ENCODE measurements around the gene L1CAM.
"Not testable (repeated sequence)": the region's sequence is repeated elsewhere in the genome, so short reads cannot be mapped to it uniquely, and the experiment has no call there.

The L1CAM gene

DNA sequence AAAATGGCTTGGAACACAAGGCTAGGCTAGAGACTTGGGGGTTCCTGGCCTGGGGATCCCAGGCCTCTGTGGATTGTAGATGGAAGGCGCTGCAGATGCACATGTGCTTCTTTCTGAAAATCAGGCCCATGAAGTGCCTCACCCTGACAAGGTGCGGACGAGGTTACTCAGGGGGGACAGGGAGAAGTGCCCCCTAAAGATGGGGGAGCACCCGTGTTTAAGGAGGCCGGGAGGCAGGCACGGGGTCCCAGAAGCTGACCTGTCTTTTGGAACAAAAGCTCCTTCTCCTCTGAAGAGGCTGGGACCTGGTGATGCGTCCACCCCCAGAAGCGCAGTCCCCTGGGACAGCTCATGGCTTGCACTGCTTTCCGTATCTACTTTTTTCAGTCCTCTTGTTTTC, 58.1 kb downstream of the L1CAM start:
- DNase-seq = no peak

DNA sequence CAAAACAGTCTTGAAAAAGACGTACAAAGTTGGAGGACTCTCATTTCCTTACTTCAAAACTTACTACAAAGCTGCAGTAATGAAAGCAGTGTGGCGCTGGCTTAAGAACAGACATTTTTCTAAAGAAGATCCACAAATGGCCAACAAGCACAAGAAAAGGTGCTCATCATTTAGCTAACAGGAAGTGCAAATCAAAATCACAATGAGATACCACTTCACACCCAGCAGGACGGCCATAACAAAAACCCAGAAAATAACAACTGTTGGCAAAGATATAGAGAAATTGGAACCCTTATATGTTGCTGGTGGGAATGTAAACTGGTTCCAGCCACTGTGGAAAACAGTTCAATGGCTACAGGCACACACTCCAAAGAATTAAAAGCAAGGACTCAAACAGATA, 59.0 kb downstream of the L1CAM start:
- DNase-seq = no peak

DNA sequence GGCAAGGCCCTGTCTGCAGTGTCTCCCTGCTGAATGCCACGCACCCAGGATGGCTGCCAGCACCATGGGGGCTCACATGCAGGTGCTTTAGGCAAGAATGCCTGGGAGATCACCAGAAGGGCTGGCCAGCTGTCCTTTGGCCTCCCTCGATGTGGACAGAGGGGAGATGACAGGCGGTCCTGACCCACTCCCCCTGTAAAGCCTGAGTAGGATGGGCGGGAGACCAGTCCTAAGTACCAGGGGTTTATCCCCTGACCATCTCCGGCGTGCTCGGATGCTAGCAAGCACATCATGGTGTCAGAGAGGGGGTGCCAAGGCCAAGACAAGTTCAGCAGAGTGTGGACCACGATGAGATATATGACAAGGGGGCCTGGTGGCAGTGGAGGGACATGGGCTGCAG, 60.9 kb downstream of the L1CAM start:
- no peak for DNase-seq

DNA sequence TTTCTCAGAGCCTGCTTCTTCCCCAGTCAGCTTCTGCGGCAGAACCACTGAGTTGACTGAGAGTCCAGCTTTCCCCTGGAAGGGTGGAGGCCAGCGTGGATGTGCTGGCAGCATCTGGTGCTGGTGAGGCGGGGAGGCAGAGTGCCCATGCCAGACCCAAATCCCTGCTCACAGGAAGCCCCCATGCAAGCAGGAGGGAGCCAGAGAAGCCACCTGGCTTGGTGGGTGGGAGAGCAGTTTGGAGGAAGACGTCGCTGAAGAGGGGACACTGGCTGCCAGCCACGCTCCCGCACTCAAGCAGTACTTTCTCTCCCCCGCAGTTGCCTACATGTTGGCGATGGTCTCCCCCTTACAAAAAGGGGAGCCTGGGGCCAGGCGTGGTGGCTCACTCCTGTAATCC, 61.6 kb downstream of the L1CAM start:
- DNase-seq = no peak

DNA sequence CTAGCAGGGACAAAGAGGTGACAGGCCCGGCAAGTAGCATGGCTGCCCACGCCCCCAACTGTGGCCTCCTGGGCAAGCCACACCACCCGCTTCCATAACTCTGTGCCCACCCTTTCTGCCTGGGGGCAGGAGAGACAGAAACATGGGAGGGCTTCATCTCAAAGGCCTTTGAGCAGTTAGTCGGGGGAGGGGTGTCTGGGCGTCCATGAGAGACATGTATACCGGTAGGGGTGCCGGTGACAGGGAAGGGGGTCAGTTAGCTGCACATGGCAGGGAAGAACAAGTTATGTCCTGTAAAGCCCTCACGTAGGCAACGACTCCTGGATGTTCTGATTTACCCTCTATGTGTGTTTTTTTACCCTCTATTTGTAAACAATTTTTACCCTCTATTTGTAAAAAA, 64.9 kb downstream of the L1CAM start:
- no peak for DNase-seq

DNA sequence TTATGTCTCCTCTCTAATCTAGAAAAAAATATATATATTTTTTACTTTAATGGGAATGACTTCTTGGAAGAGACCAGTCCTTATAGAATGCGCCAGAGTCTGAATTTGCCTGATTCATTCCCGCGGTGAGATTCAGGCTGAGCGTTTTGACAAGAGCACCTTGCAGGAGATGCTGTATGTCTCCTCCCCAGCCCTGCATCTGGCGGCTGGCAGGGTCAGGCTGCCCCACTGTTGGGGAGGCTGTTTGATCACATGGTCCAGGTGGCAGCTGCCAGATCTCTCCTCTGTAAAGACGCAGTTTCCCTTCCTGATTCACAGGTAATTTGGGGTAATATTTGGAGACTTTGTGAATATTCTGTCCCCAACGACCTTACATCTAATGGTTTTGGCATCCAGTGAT, 65.4 kb downstream of the L1CAM start:
- DNase-seq = peak in 1 of 2 experiments; percentile 41

DNA sequence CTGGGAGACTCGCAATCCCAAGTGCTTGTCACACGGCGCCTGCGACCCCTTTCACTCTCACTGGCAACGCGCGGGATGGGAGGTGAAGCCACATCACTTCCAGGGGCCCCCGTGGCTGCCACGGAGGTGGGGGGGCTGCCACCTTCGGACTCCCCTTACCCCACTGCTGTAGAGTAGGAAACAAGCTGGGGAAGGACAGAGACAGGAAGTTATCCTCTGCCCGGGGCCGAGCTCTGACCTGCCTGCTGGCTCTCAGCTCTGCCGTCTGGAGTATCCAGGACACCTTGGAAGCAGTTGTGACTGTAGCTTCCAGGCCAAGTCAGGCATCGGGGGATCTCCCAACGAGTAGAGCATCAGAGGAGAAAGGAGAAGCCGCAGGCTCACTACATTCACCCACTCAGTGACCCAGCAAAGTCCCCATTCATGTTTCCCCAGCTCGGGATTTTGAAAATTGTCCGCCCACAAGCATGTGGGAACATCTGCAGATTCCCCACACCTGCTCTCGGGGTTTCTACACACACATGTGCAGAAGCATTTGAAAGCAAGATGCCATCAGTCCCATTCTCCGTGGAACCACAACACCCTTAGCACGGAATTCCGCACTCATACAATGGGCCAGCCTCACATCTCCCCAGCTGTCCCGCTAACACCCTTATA, 66.5 kb downstream of the L1CAM start:
- DNase-seq = no peak

DNA sequence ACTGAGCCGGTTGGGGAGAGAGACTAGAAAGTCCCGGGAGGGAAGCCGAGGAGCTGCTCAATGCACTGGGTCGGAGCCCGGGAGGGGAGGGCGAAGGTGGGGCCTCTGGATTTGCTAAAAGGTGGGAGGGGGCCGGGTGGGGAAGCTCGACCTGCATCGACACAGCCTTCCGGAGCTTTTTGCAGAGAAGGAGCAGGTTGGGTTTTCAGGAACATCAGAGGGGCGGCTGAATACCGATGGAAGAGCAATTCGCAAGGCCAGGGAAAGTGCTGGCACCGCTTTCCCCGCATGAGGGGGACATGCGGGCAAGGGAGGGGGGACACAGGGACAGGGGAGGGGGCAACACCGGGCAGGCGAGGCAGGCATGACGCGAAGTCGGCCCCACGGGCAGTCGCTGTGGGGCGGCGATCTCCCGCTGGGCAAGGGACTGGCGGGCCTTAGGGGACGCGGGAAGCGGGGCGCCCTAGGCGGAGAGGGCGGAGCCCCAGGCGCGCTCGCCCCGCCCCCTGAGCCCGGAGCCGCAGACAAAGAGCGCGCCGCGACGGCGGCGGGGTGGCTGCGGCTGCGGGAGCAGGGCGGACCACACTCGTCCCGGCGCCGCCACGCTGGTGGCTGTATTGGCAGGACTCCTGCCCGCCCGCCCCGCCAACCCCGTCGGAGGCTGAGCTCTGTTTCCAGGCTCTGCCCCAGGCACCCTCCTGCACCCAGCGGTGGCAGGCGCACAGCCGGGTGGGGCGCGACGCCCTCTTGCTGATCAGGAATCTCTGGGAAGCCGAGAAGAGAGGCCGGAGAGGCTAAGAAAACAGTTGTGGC, 67.2 kb downstream of the L1CAM start:
- peak in 1 of 2 experiments; percentile 72 for DNase-seq

DNA sequence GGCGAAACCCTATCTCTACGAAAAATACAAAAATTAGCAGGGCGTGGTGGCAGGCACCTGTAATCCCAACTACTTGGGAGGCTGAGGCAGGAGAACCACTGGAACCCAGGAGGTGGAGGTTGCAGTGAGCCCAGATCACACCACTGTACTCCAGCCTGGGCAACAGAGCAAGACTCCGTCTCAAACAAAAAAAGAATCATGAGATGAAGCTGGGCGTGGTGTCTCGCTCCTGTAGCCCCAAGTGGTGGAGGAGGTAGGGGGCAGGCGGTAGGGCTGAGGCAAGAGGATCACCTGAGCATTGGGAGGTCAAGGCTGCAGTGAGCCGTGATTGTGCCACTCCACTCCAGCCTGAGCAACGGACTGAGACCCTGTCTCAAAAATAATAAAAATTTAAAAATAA, 67.9 kb downstream of the L1CAM start:
- DNase-seq = not testable (repeated sequence)

DNA sequence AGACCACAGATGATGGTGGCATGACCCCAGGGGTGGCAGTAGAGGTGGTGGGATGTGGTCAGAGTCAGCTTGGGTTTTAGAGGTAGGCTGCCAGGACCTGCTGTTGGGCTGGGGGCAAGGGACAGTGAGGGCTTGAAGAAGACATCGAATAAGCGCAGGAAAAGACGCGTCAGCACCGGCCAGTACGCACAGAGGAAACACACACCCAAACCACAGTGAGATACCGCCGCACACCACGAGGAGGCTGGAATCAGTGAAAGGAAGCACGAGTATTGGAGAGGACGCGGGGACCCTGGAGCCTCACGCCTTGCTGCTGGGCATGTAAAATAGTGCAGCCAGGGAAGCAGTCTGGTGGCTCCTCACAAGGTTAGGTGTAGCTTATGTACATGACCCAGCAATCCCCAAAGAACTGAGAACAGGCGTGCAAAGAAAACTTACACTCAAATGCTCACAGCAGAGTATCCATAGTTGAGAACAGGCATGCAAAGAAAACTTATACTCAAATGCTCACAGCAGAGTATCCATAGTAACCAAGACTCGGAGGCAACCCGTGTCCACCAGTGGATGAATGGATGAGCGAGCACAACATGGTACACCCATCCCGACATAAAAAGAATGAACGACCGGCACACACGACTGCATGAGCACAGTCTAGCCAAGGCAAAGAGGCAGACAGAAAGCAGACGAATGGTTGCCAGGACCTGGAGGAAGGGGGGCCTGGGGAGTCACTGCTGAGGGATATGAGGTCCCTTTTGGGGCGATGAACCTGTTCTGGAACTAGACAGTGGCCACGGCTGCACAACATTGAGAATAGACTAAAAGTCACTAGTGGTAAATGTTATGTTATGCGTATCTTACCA, 68.9 kb downstream of the L1CAM start:
- no peak for DNase-seq

DNA sequence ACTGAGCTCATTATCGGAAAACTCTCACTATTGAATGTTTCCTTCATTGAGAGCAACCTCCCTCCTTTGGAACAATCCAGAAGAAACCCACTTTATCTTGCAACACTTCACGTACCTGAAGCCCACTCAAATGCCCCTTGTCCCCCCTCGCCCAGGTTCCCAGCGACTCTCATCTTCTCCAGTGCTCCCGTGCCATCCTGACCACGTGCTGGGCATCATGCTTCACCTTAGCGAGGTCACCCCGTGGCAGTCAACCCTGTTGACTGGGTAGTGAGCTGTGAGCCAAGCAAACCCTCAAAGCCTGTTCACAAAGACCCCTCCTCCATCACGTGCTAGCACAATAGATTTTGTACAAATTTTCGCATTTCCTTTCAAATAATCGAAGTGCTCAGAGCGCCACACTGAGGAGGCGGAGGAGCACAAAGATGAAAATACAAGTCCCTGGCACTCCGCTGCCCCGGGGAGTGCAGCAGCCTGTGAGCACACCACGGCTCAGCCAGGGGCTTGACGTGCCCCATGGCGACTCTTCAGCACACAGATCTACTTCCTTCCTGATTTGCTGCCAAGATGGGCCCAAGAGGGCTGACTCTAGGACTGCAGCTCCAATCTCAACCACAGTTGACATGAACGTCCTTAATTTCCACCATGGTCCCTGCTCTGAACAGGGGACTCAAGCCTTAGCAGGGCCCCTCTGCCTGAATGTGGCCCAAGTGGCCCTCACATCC, 71.2 kb downstream of the L1CAM start:
- no peak for DNase-seq

DNA sequence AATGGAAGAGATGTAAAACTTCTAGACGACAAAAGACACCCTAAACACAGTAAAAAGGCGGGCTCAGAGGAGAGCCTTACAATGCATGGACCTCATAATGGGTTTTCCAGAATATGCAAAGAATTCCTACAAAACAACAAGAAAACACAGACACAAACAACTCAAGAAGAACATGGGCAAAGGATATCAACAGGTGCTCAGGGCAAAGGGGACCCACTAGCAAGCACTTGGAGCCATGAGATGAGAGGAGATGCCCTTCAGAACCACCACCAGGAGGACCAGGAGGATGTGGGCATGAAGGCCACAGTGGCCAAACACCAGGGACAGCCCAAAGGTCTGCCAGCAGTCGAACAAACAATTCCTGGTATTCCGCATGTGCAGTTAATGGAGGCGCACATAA, 72.8 kb downstream of the L1CAM start:
- no peak for DNase-seq

DNA sequence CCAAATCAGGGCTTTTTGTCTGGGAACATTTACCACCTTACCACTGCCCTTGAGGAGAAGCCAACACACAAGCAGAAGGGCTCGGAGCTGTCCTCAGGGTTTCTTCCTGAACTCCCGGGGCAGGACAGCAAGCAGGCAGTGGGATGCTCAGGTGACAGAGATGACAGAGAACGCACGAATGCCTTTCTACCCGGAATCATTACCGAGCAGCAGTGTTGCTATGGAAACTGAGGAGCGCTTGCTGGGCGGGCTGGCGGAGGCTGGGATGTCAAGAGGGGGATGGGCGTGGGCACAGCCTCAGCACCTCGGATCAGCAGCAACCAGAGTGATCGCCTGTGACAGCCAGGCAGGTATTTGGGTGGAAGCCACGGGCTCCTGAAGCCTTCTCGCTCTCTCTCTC, 73.8 kb downstream of the L1CAM start:
- no peak for DNase-seq
